ENCODE data around the gene SLC6A13. TPM values are rescaled to one million over a fixed set of nuclear protein-coding genes. Genes with fewer than 3 reads are reported as not detected.
"Not testable (repeated sequence)": the region's sequence is repeated elsewhere in the genome, so short reads cannot be mapped to it uniquely, and the experiment has no call there.

Gene SLC6A13
- total RNA-seq, 1 experiment from 2014 or later, result not detected

GRCh38 chr12:201361-201760 is 61.3 kb downstream of the SLC6A13 start:
- DNase-seq (ENCODE audit: low read depth), result no peak

GRCh38 chr12:198705-199104 is 63.9 kb downstream of the SLC6A13 start:
- DNase-seq (ENCODE audit: low read depth), result no peak

- DNase-seq (ENCODE audit: low read depth), result no peak
Measured at GRCh38 chr12:197911-198695, 64.5 kb downstream of the SLC6A13 start.

- DNase-seq (ENCODE audit: low read depth), result no peak
Measured at GRCh38 chr12:197347-197746, 65.3 kb downstream of the SLC6A13 start.

GRCh38 chr12:196436-196835 is 66.2 kb downstream of the SLC6A13 start:
- DNase-seq (ENCODE audit: low read depth), result no peak

GRCh38 chr12:195951-196350 is 66.7 kb downstream of the SLC6A13 start:
- no peak for DNase-seq (ENCODE audit: low read depth)

GRCh38 chr12:195156-195555 is 67.5 kb downstream of the SLC6A13 start:
- no peak for DNase-seq (ENCODE audit: low read depth)

GRCh38 chr12:194276-194675 is 68.4 kb downstream of the SLC6A13 start:
- DNase-seq (ENCODE audit: low read depth), result no peak

- no peak for DNase-seq (ENCODE audit: low read depth)
Measured at GRCh38 chr12:193261-193660, 69.4 kb downstream of the SLC6A13 start.

GRCh38 chr12:191541-191940 is 71.1 kb downstream of the SLC6A13 start:
- DNase-seq (ENCODE audit: low read depth), result no peak

- DNase-seq (ENCODE audit: low read depth), result no peak
Measured at GRCh38 chr12:190881-191280, 71.8 kb downstream of the SLC6A13 start.

GRCh38 chr12:189622-189962 is 73.0 kb downstream of the SLC6A13 start:
- no peak for DNase-seq (ENCODE audit: low read depth)

- no peak for DNase-seq (ENCODE audit: low read depth)
Measured at GRCh38 chr12:188910-189621, 73.6 kb downstream of the SLC6A13 start.

GRCh38 chr12:187986-188909 is 74.4 kb downstream of the SLC6A13 start:
- DNase-seq (ENCODE audit: low read depth), result not testable (repeated sequence)

- no peak for DNase-seq (ENCODE audit: low read depth)
Measured at GRCh38 chr12:186006-186625, 76.5 kb downstream of the SLC6A13 start.

- no peak for DNase-seq (ENCODE audit: low read depth)
Measured at GRCh38 chr12:185576-185955, 77.1 kb downstream of the SLC6A13 start.

- no peak for DNase-seq (ENCODE audit: low read depth)
Measured at GRCh38 chr12:184811-185575, 77.6 kb downstream of the SLC6A13 start.

GRCh38 chr12:182381-182892 is 80.2 kb downstream of the SLC6A13 start:
- DNase-seq (ENCODE audit: low read depth), result peak; percentile 92

GRCh38 chr12:181921-182320 is 80.7 kb downstream of the SLC6A13 start:
- no peak for DNase-seq (ENCODE audit: low read depth)

GRCh38 chr12:180445-180844 is 82.2 kb downstream of the SLC6A13 start:
- peak; percentile 32 for DNase-seq (ENCODE audit: low read depth)
